Fibroblast of villous mesenchyme (primary cell): ENCODE results near the gene UGT1A5. TPM values are rescaled to one million over a fixed set of nuclear protein-coding genes. Genes with fewer than 3 reads are reported as not detected.

Experiments
- DNase-seq: peaks from one replicate; pipeline ENCODE4 v3.0.0-alpha.2; 2010; ENCODE audit warnings: low read depth
- H3K4me3 ChIP-seq: 2 replicates; pipeline ENCODE4 v1.5.1; 2011; ENCODE audit warnings: low read depth, mild to moderate bottlenecking, low read length
- CTCF ChIP-seq: IDR thresholded peaks from 2 replicates; pipeline ENCODE4 v1.5.1; 2012; ENCODE audit warnings: low read depth, mild to moderate bottlenecking, low read length; ENCODE audit not compliant: insufficient read depth
- total RNA-seq: library from RNA; depleted of rRNA; stranded (reverse); fragments of >200 nt; gene quantifications from 2 replicates; pipeline ENCODE4 v1.2.3, GENCODE V29; 2012

The UGT1A5 gene
- total RNA-seq, 1 donor: not detected

GRCh38 chr2:233702238-233702637, 10.5 kb upstream of the UGT1A5 start:
- H3K4me3 ChIP-seq: no peak overlapping the region
- no peak for TF ChIP-seq CTCF
- DNase-seq: no peak

GRCh38 chr2:233705911-233706506, 6.7 kb upstream of the UGT1A5 start:
- DNase-seq: no peak
- no peak for TF ChIP-seq CTCF
- no peak overlapping the region for H3K4me3 ChIP-seq

GRCh38 chr2:233706720-233707119, 6.0 kb upstream of the UGT1A5 start:
- no peak overlapping the region for H3K4me3 ChIP-seq
- peak; percentile 34 for DNase-seq
- no peak for TF ChIP-seq CTCF

- peak; percentile 48 for DNase-seq
- H3K4me3 ChIP-seq: no peak overlapping the region
- no peak for TF ChIP-seq CTCF
Measured at GRCh38 chr2:233707940-233708644, 4.6 kb upstream of the UGT1A5 start.

- no peak overlapping the region for H3K4me3 ChIP-seq
- DNase-seq: no peak
- TF ChIP-seq CTCF: no peak
Measured at GRCh38 chr2:233708942-233709341, 3.8 kb upstream of the UGT1A5 start.

GRCh38 chr2:233711312-233712008, 1.2 kb upstream of the UGT1A5 start:
- TF ChIP-seq CTCF: peak; percentile 98
- DNase-seq: peak; percentile 81
- H3K4me3 ChIP-seq: no peak overlapping the region

GRCh38 chr2:233713262-233713615, 532 bp downstream of the UGT1A5 start:
- no peak overlapping the region for H3K4me3 ChIP-seq
- no peak for DNase-seq
- no peak for TF ChIP-seq CTCF
